ENCODE results near the gene GAS2L2. TPM values are rescaled to one million over a fixed set of nuclear protein-coding genes. Genes with fewer than 3 reads are reported as not detected.

Gene GAS2L2
- total and polyA plus RNA-seq, 4 donors, result not detected

DNA sequence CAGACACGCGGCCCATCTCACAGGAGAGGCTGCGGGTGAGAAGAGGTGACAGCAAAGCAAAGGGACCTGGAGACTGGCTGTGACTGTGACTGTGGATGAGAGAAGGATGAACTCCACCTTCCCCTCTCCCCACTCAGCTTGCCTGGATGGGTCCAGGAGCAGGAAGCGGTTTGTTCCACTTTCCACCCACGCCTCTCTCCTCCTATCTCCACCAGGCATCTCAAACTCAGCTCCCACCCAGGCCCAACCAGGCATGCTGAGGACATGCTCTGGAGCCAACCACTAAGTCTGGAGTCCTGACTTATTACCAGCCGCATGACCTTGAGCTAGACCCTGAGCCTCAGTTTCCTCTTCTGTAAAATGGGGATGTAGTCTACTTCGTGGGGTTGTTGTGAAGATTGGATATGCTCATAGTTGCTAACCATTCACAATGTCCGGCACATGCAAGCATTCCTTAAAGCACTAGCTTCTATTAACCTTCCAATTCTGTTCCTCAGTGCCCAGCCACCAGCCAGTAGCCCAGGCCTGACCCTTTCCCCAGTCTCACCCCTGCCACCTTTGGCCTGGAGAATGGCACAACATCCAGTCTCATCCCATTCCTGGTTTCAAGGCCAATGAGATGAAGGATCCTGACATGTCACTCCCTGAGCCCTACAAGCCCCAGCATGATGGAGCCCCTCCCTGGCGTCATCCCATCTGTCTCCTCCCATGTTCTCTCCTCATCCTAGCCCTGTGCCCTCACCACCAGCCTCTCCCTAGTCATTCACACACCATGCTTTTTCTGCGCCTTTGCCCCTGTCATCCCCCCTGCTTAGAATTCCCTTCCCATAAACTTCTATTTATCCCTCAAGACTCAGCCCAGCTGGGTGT is 2.3 kb downstream of the GAS2L2 start:
- H3K4me1 ChIP-seq (ENCODE audit: control insufficient read depth in 4 of 4, insufficient read depth in 4 of 4, low read length in 3 of 4), result peaks cover 0 to 5% (median 0%) of the 10 kb centered on the region in 4 donors
- no peak for DNase-seq (ENCODE audit: low spot score)
- no peak overlapping the region for H3K27ac ChIP-seq (ENCODE audit: low read depth in 1 of 2, low read length in 2 of 2)
- no peaks in the 10 kb centered on the region for H3K9me3 ChIP-seq (ENCODE audit: control insufficient read depth in 4 of 4, low read length in 3 of 4)
- no peak overlapping the region for H3K9ac ChIP-seq (ENCODE audit: low read depth in 1 of 2, low read length in 2 of 2)
- H3K36me3 ChIP-seq (ENCODE audit: control insufficient read depth in 4 of 4, insufficient read depth in 3 of 4, low read depth in 1 of 4, low read length in 3 of 4), result no peaks in the 10 kb centered on the region
- TF ChIP-seq, protein P1, sequence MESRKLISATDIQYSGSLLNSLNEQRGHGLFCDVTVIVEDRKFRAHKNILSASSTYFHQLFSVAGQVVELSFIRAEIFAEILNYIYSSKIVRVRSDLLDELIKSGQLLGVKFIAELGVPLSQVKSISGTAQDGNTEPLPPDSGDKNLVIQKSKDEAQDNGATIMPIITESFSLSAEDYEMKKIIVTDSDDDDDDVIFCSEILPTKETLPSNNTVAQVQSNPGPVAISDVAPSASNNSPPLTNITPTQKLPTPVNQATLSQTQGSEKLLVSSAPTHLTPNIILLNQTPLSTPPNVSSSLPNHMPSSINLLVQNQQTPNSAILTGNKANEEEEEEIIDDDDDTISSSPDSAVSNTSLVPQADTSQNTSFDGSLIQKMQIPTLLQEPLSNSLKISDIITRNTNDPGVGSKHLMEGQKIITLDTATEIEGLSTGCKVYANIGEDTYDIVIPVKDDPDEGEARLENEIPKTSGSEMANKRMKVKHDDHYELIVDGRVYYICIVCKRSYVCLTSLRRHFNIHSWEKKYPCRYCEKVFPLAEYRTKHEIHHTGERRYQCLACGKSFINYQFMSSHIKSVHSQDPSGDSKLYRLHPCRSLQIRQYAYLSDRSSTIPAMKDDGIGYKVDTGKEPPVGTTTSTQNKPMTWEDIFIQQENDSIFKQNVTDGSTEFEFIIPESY (IDR thresholded peaks at IDR 0.05), result no peak
- TF ChIP-seq NR2F2 (IDR thresholded peaks at IDR 0.05), result no peak
- TF ChIP-seq TAF1 (conservative IDR thresholded peaks at IDR 0.05), result no peak
- no peak for TF ChIP-seq HNF4G (IDR thresholded peaks at IDR 0.05)
- TF ChIP-seq RAD21 (IDR thresholded peaks at IDR 0.05), result no peak
- no peaks in the 10 kb centered on the region for H3K27me3 ChIP-seq (ENCODE audit: control insufficient read depth in 4 of 4, insufficient read depth in 4 of 4, low read length in 3 of 4)
- 81% methylated on average over 10 of the region's 10 CpGs for WGBS
- no peak overlapping the region for H3K4me3 ChIP-seq (ENCODE audit: low read depth in 1 of 3, low read length in 3 of 3)

DNA sequence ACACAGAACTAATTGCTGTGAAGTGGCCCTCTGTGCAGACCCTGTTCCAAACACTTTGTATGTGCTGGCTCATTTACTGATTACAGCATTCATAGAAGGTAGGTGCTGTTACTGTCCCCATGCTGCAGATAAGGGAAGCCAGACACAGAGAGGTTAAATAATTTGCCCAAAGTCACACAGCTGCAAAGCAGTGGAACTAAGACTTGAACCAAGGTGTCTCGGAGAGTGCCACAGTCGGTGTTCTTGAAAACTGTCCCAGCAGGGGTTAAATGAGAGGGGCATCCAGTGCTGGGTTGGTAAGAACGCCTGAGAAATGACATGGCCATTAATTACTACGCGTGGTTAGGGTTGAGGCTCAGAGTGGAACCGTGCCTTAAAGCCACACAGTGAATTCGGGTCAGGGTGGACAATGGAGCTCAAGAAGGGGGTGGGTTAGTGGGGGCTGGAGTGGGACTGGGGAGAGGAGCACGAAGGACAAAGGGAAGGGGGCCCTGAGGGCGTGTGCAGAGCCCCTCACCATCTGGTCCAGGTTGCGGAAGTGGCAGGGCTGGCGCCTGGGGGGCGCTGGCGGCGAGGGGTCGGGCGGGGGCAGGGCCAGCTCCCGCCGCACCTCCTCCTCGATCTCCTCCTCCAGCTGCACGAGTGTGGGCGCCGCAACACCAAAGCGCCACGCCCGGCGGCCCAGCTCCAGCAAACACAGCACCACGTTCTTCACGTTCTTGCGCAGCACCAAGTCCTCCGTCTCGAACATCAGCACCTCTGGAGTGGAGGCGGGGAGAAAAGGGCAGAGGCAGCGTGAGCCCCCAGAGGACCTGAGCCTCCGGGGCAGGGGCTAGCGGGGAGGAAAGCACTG is 3.3 kb downstream of the GAS2L2 start:
- TF ChIP-seq TAF1 (conservative IDR thresholded peaks at IDR 0.05), result no peak
- TF ChIP-seq SP1 (IDR thresholded peaks at IDR 0.05), result no peak
- TF ChIP-seq JUND (IDR thresholded peaks at IDR 0.05), result no peak
- TF ChIP-seq, protein P2, sequence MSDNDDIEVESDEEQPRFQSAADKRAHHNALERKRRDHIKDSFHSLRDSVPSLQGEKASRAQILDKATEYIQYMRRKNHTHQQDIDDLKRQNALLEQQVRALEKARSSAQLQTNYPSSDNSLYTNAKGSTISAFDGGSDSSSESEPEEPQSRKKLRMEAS (IDR thresholded peaks at IDR 0.05), result no peak
- no peak for TF ChIP-seq YY1 (IDR thresholded peaks at IDR 0.05)
- Histone ChIP-seq H3K9me3 (ENCODE audit: control insufficient read depth in 4 of 4, low read length in 3 of 4) (no peaks in the 10 kb centered on the region), H3K4me3 (ENCODE audit: low read depth in 1 of 3, low read length in 3 of 3) (no peak overlapping the region), H3K36me3 (ENCODE audit: control insufficient read depth in 4 of 4, insufficient read depth in 3 of 4, low read depth in 1 of 4, low read length in 3 of 4) (no peaks in the 10 kb centered on the region), H3K9ac (ENCODE audit: low read depth in 1 of 2, low read length in 2 of 2) (no peak overlapping the region), H3K4me1 (ENCODE audit: control insufficient read depth in 4 of 4, insufficient read depth in 4 of 4, low read length in 3 of 4) (peaks cover 0 to 5% (median 0%) of the 10 kb centered on the region in 4 donors), H3K27ac (ENCODE audit: low read depth in 1 of 2, low read length in 2 of 2) (no peak overlapping the region), H3K27me3 (ENCODE audit: control insufficient read depth in 4 of 4, insufficient read depth in 4 of 4, low read length in 3 of 4) (no peaks in the 10 kb centered on the region)
- 13% methylated on average over 35 of the region's 35 CpGs for WGBS
- no peak for DNase-seq (ENCODE audit: low spot score)

DNA sequence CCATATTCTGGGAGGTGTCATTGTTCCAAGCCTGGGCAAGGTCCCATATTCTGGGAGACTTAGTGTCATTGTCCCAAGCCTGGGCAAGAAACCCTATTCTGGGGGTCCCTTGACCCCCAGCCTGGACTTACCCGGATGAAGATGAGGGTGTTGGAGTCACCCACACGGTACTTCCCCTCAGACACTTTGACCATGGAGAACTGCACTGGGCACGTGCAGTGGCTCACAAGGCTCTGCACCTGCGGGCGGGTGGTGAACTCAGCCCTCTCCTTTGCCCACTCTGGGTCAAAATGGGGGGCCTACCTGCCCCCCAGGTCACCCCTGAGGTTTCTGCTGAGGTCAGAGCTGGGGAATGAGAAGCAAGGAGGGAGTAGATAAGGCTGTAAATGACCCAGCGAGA is 4.1 kb downstream of the GAS2L2 start:
- no peak overlapping the region for H3K4me3 ChIP-seq (ENCODE audit: low read depth in 1 of 3, low read length in 3 of 3)
- H3K9ac ChIP-seq (ENCODE audit: low read depth in 1 of 2, low read length in 2 of 2), result no peak overlapping the region
- H3K9me3 ChIP-seq (ENCODE audit: control insufficient read depth in 4 of 4, low read length in 3 of 4), result no peaks in the 10 kb centered on the region
- 83% methylated on average over 6 of the region's 6 CpGs for WGBS
- no peaks in the 10 kb centered on the region for H3K27me3 ChIP-seq (ENCODE audit: control insufficient read depth in 4 of 4, insufficient read depth in 4 of 4, low read length in 3 of 4)
- no peak overlapping the region for H3K27ac ChIP-seq (ENCODE audit: low read depth in 1 of 2, low read length in 2 of 2)
- peaks cover 0 to 5% (median 0%) of the 10 kb centered on the region in 4 donors for H3K4me1 ChIP-seq (ENCODE audit: control insufficient read depth in 4 of 4, insufficient read depth in 4 of 4, low read length in 3 of 4)
- H3K36me3 ChIP-seq (ENCODE audit: control insufficient read depth in 4 of 4, insufficient read depth in 3 of 4, low read depth in 1 of 4, low read length in 3 of 4), result no peaks in the 10 kb centered on the region
- no peak for DNase-seq (ENCODE audit: low spot score)
- TF ChIP-seq, protein P3, sequence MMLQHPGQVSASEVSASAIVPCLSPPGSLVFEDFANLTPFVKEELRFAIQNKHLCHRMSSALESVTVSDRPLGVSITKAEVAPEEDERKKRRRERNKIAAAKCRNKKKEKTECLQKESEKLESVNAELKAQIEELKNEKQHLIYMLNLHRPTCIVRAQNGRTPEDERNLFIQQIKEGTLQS (IDR thresholded peaks at IDR 0.05), result no peak
- no peak for TF ChIP-seq TAF1 (conservative IDR thresholded peaks at IDR 0.05)
- no peak for TF ChIP-seq HNF4G (IDR thresholded peaks at IDR 0.05)
- no peak for TF ChIP-seq HNF4A (conservative IDR thresholded peaks at IDR 0.05)
- TF ChIP-seq YY1 (IDR thresholded peaks at IDR 0.05), result no peak
- TF ChIP-seq, protein P4, sequence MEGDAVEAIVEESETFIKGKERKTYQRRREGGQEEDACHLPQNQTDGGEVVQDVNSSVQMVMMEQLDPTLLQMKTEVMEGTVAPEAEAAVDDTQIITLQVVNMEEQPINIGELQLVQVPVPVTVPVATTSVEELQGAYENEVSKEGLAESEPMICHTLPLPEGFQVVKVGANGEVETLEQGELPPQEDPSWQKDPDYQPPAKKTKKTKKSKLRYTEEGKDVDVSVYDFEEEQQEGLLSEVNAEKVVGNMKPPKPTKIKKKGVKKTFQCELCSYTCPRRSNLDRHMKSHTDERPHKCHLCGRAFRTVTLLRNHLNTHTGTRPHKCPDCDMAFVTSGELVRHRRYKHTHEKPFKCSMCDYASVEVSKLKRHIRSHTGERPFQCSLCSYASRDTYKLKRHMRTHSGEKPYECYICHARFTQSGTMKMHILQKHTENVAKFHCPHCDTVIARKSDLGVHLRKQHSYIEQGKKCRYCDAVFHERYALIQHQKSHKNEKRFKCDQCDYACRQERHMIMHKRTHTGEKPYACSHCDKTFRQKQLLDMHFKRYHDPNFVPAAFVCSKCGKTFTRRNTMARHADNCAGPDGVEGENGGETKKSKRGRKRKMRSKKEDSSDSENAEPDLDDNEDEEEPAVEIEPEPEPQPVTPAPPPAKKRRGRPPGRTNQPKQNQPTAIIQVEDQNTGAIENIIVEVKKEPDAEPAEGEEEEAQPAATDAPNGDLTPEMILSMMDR (IDR thresholded peaks at IDR 0.05; ENCODE audit: low read depth, low read length, missing input control), result no peak
- TF ChIP-seq FOXA1 (IDR thresholded peaks at IDR 0.05), result no peak
- TF ChIP-seq GABPA (IDR thresholded peaks at IDR 0.05 in 1 of 2, conservative IDR thresholded peaks at IDR 0.05 in 1 of 2), result no peak
- no peak for TF ChIP-seq RAD21 (IDR thresholded peaks at IDR 0.05)
- TF ChIP-seq FOXA2 (IDR thresholded peaks at IDR 0.05), result no peak
- TF ChIP-seq, protein P1 (IDR thresholded peaks at IDR 0.05), result no peak
- TF ChIP-seq EGR1 (IDR thresholded peaks at IDR 0.05; ENCODE audit: low read depth in 2 of 2), result no peak
- TF ChIP-seq SP1 (IDR thresholded peaks at IDR 0.05), result no peak
